Nephron progenitor cell (in vitro differentiated cells): ENCODE results near the gene NDUFS2.
A peak's percentile ranks its signal among the peaks of the same experiment; 100 is the strongest.
"Not testable (repeated sequence)": the region's sequence is repeated elsewhere in the genome, so short reads cannot be mapped to it uniquely, and the experiment has no call there.

Experiments used
- DNase-seq: peaks from one replicate; pipeline ENCODE4 v3.0.0; 2021
- H3K27ac Mint-ChIP-seq: 2 replicates; pipeline ENCODE4 v1.8.0; 2021; ENCODE audit warnings: mild to moderate bottlenecking, moderate library complexity, mixed read lengths
- H3K27me3 Mint-ChIP-seq: 2 replicates; pipeline ENCODE4 v1.8.0; 2021; ENCODE audit warnings: mild to moderate bottlenecking, low read depth, mixed read lengths; ENCODE audit not compliant: poor library complexity
- H3K36me3 Mint-ChIP-seq: 2 replicates; pipeline ENCODE4 v1.8.0; 2021; ENCODE audit warnings: low read depth, mixed read lengths
- H3K4me1 Mint-ChIP-seq: 2 replicates; pipeline ENCODE4 v1.8.0; 2021; ENCODE audit warnings: mixed read lengths
- H3K4me3 Mint-ChIP-seq: 2 replicates; pipeline ENCODE4 v1.8.0; 2021; ENCODE audit warnings: mild to moderate bottlenecking, moderate library complexity, mixed read lengths
- H3K9me3 Mint-ChIP-seq: 2 replicates; pipeline ENCODE4 v1.8.0; 2021; ENCODE audit warnings: mild to moderate bottlenecking, moderate library complexity, mixed read lengths
- TF ChIP-seq, protein P1 (sequence below): fragments of 200-600 bp; sonication (generic); IDR thresholded peaks from 2 replicates; pipeline ENCODE4 v1.5.0; 2021; ENCODE audit warnings: antibody characterized with exemption

NDUFS2 gene

GRCh38 chr1:161250829-161251228 is 48.7 kb downstream of the NDUFS2 start:
- no peaks in the 10 kb centered on the region for H3K36me3 Mint-ChIP-seq
- H3K4me1 Mint-ChIP-seq, result no peaks in the 10 kb centered on the region
- no peak overlapping the region for H3K27ac Mint-ChIP-seq
- TF ChIP-seq, protein P1, sequence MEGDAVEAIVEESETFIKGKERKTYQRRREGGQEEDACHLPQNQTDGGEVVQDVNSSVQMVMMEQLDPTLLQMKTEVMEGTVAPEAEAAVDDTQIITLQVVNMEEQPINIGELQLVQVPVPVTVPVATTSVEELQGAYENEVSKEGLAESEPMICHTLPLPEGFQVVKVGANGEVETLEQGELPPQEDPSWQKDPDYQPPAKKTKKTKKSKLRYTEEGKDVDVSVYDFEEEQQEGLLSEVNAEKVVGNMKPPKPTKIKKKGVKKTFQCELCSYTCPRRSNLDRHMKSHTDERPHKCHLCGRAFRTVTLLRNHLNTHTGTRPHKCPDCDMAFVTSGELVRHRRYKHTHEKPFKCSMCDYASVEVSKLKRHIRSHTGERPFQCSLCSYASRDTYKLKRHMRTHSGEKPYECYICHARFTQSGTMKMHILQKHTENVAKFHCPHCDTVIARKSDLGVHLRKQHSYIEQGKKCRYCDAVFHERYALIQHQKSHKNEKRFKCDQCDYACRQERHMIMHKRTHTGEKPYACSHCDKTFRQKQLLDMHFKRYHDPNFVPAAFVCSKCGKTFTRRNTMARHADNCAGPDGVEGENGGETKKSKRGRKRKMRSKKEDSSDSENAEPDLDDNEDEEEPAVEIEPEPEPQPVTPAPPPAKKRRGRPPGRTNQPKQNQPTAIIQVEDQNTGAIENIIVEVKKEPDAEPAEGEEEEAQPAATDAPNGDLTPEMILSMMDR, result no peak
- no peak for DNase-seq
- H3K4me3 Mint-ChIP-seq, result no peak overlapping the region
- peaks cover 17% of the 10 kb centered on the region for H3K9me3 Mint-ChIP-seq
- peaks cover 30% of the 10 kb centered on the region for H3K27me3 Mint-ChIP-seq

DNA sequence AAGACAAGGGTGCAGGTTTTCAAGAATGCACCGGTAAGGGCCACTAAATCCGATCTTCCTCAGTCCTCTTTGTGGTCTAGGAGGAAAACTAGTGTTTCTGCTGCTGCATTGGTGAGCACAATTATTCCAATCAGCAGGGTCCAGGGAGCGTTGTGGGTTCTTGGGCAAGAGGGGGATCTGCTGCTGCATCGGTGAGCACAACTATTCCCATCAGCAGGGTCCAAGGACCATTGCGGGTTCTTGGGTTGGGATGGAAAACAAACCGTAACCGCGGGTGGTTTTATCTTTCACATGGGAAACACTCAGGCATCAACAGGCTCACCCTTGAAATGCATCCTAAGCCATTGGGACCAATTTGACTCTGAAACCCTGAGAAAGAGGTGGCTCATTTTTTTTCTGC is 49.4 kb downstream of the NDUFS2 start:
- Mint-ChIP-seq H3K4me1 (no peaks in the 10 kb centered on the region), H3K27me3 (peaks cover 31% of the 10 kb centered on the region), H3K27ac (no peak overlapping the region), H3K36me3 (no peaks in the 10 kb centered on the region), H3K4me3 (no peak overlapping the region), H3K9me3 (peaks cover 24% of the 10 kb centered on the region)
- no peak for DNase-seq
- TF ChIP-seq, protein P1, result no peak

GRCh38 chr1:161255302-161255701 is 53.1 kb downstream of the NDUFS2 start:
- DNase-seq, H3K27ac Mint-ChIP-seq, H3K4me3 Mint-ChIP-seq: not testable (repeated sequence)
- Mint-ChIP-seq H3K4me1 (peaks cover 18% of the 10 kb centered on the region), H3K36me3 (peaks cover 16% of the 10 kb centered on the region), H3K27me3 (peaks cover 65% of the 10 kb centered on the region), H3K9me3 (peaks cover 42% of the 10 kb centered on the region)

DNA sequence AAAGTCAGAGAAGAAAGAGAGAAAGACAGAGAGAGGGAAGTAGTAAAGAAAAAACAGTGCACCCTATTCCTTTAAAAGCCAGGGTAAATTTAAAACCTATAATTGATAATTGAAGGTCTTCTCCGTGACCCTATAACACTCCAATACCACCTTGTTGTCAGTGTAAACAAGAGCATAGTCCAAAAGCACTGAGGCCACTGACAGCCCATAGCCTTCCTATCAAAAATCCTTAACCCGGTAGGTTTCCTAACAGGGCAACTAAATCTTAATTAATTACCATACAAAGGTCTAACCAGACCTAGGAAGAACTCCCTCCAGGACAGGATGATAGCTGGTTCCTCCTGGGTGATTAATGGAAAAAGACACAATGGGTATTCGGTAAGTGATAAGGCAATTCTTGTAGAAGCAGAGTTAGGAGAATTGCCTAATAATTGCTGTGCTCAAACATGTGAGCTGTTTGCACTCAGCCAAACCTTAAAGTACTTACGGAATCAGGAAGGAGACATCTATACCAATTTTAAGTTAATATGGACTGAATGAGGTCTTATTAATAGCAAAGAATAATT is 53.9 kb downstream of the NDUFS2 start:
- H3K27me3 Mint-ChIP-seq, result peaks cover 72% of the 10 kb centered on the region

DNA sequence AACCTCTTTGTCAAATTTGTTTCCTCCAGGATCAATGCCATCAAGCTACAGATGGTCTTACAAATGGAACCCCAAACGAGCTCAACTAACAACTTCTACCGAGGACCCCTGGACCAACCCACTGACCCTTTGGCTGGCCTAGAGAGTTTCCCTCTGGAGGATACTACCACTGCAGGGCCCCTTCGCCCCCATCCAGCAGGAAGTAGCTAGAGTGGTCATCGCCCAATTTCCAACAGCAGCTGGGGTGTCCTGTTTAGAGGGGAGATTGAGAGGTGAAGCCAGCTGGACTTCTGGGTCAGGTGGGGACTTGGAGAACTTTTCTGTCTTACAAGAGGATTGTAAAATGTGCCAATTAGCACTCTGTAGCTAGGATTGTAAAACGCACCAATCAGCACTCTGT is 54.9 kb downstream of the NDUFS2 start:
- peaks cover 35% of the 10 kb centered on the region for H3K4me1 Mint-ChIP-seq
- H3K27ac Mint-ChIP-seq, H3K4me3 Mint-ChIP-seq, DNase-seq: not testable (repeated sequence)
- H3K36me3 Mint-ChIP-seq, result peaks cover 16% of the 10 kb centered on the region
- peaks cover 41% of the 10 kb centered on the region for H3K9me3 Mint-ChIP-seq
- peaks cover 74% of the 10 kb centered on the region for H3K27me3 Mint-ChIP-seq

More for the DNA sequence above, 53.9 kb downstream of the NDUFS2 start:
- peaks cover 16% of the 10 kb centered on the region for H3K36me3 Mint-ChIP-seq
- peaks cover 26% of the 10 kb centered on the region for H3K4me1 Mint-ChIP-seq
- peaks cover 41% of the 10 kb centered on the region for H3K9me3 Mint-ChIP-seq
- H3K27ac Mint-ChIP-seq, H3K4me3 Mint-ChIP-seq, DNase-seq: not testable (repeated sequence)

- Mint-ChIP-seq H3K9me3 (peaks cover 41% of the 10 kb centered on the region), H3K4me1 (peaks cover 35% of the 10 kb centered on the region), H3K27me3 (peaks cover 81% of the 10 kb centered on the region), H3K36me3 (peaks cover 16% of the 10 kb centered on the region), H3K27ac (no peak within 1 kb of the TSS), H3K4me3 (peak within 1 kb of the TSS; percentile 71)
- peak; percentile 72 for DNase-seq
- TF ChIP-seq, protein P1, result no peak
Measured at GRCh38 chr1:161258439-161259344, 56.5 kb downstream of the NDUFS2 start, which contains the start of gene PCP4L1. PCP4L1 (plus strand) TSS chr1:161258745; CDS start chr1:161258975, 230 bp downstream.

- Mint-ChIP-seq H3K27ac (no peak overlapping the region), H3K27me3 (peaks cover 76% of the 10 kb centered on the region), H3K9me3 (peaks cover 41% of the 10 kb centered on the region), H3K36me3 (peaks cover 16% of the 10 kb centered on the region), H3K4me1 (peaks cover 35% of the 10 kb centered on the region), H3K4me3 (peak overlapping the region; percentile 71)
- TF ChIP-seq, protein P1, result no peak
- no peak for DNase-seq
Measured at GRCh38 chr1:161259345-161259702, 57.2 kb downstream of the NDUFS2 start.
